ENCODE results near the gene RPTN. TPM values are rescaled to one million over a fixed set of nuclear protein-coding genes. Genes with fewer than 3 reads are reported as not detected.

Gene RPTN, protein sequence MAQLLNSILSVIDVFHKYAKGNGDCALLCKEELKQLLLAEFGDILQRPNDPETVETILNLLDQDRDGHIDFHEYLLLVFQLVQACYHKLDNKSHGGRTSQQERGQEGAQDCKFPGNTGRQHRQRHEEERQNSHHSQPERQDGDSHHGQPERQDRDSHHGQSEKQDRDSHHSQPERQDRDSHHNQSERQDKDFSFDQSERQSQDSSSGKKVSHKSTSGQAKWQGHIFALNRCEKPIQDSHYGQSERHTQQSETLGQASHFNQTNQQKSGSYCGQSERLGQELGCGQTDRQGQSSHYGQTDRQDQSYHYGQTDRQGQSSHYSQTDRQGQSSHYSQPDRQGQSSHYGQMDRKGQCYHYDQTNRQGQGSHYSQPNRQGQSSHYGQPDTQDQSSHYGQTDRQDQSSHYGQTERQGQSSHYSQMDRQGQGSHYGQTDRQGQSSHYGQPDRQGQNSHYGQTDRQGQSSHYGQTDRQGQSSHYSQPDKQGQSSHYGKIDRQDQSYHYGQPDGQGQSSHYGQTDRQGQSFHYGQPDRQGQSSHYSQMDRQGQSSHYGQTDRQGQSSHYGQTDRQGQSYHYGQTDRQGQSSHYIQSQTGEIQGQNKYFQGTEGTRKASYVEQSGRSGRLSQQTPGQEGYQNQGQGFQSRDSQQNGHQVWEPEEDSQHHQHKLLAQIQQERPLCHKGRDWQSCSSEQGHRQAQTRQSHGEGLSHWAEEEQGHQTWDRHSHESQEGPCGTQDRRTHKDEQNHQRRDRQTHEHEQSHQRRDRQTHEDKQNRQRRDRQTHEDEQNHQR
- total RNA-seq (2014; rRNA removed; shearing (Covaris generic)) = not detected in 2 replicates

DNA sequence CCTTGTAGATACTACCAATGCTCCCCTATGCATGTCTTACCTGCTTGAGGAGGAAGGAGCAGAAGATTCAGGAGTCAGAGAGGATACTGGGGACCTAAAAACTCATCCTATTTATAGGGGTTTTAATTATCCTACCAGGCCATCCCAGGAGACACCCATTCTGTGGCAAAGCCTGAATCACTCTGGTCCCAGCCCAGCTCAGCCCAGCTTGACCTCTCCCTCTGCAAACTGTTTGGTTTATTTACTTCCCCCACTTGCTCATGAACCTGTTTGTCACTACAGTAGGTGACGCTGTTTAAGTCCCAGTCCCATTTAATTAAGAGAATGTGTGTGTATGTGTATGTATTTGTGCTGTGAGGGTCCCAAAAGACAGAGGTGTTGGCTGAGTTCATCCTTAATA lies at the start of gene RPTN:
RPTN (minus strand) TSS at position 85 of the 400 bp plus-strand sequence. CDS start 1,339 bp downstream, outside the sequence.
- Histone ChIP-seq H3K9me3 (replicated peaks) (no peaks in the 10 kb centered on the region), H3K27me3 (replicated peaks) (no peaks in the 10 kb centered on the region), H3K27ac (no peak within 1 kb of the TSS), H3K4me1 (replicated peaks) (0 out of 2 replicates have a peak, but pooled peaks cover 4% of the 10 kb centered on the region), H3K36me3 (no peaks in the 10 kb centered on the region), H3K4me3 (no peak within 1 kb of the TSS)
- DNase-seq (ENCODE audit: low read depth in 1 of 2, low spot score in 2 of 2) = no peak

DNA sequence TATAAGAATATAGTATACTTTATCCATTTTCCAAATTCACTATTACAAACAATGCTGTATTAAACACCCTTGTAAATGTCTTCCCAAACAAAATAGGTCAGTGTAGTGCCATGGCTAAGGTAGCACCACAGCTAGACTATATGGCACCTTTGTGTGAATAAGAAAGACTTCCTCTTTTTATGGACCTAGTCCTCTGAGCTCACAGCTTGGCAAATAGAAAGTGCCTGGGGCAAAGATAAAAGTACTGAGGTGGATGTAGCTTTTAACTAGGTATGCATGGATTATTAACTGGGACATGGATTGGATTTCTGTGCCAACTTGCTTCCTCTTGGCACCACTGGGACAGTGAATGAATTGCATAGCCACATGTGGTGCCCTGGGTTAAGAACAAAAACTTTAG lies 40.0 kb upstream of the RPTN start:
- Histone ChIP-seq H3K4me1 (replicated peaks) (no peaks in the 10 kb centered on the region), H3K36me3 (no peaks in the 10 kb centered on the region), H3K4me3 (no peak overlapping the region), H3K27ac (no peak overlapping the region), H3K9me3 (replicated peaks) (no peaks in the 10 kb centered on the region), H3K27me3 (replicated peaks) (no peaks in the 10 kb centered on the region)
- no peak for DNase-seq (ENCODE audit: low read depth in 1 of 2, low spot score in 2 of 2)

DNA sequence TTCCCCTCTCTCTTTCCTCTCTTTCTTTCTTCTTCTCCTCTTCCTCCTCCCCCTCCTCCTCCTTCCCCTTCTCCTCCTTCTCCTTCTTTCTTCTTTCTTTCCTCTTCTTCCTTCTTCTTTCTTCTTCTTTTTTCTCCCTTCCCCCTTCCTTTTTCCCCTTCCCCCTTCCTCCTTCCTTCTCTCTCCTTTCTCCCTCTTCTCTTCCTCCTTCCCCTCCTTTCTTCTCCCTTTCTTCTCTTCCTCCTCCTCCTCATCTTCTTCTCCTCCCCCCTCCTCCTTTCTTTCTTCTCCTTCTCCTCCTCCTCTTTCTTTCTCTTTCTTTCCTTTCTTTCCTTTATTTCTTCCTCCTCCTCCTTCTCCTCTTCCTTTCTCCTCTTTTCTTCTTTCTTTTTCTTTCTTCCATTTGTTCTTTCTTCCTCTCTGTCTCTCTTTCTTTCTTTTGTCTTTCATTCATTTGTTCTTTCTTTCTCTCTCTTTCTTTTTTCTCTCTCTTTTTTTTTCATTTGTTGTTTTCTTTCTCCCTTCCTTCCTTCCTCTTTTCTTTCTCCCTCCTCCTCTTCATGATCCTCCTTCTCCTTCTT lies 38.4 kb upstream of the RPTN start:
- H3K4me1 ChIP-seq (replicated peaks) = no peaks in the 10 kb centered on the region
- no peak overlapping the region for H3K27ac ChIP-seq
- H3K36me3 ChIP-seq = no peaks in the 10 kb centered on the region
- no peaks in the 10 kb centered on the region for H3K9me3 ChIP-seq (replicated peaks)
- no peak for DNase-seq (ENCODE audit: low read depth in 1 of 2, low spot score in 2 of 2)
- H3K4me3 ChIP-seq = no peak overlapping the region
- no peaks in the 10 kb centered on the region for H3K27me3 ChIP-seq (replicated peaks)

DNA sequence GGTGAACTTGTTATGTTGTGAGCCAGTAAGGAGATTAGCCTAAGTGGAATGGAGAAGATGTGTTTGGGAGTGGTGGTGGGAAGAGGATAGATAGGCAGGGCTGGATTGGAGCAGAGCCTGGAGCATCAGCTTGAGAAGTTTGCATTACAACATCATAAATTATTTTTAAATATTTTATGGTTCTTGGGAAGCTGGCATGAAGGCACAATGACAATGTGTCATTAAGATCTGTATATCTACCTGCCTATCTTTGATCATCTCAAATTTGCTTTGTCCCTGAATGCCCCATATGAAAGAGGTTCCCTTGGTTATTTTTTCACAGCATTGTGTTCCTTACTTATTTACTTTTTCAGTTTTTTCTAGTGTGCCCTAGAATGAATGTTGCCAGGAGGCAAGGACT lies 32.7 kb upstream of the RPTN start:
- Histone ChIP-seq H3K4me1 (replicated peaks) (peaks cover 12% of the 10 kb centered on the region), H3K27me3 (replicated peaks) (no peaks in the 10 kb centered on the region), H3K9me3 (replicated peaks) (no peaks in the 10 kb centered on the region), H3K4me3 (no peak overlapping the region), H3K27ac (no peak overlapping the region), H3K36me3 (no peaks in the 10 kb centered on the region)
- DNase-seq (ENCODE audit: low read depth in 1 of 2, low spot score in 2 of 2) = no peak

DNA sequence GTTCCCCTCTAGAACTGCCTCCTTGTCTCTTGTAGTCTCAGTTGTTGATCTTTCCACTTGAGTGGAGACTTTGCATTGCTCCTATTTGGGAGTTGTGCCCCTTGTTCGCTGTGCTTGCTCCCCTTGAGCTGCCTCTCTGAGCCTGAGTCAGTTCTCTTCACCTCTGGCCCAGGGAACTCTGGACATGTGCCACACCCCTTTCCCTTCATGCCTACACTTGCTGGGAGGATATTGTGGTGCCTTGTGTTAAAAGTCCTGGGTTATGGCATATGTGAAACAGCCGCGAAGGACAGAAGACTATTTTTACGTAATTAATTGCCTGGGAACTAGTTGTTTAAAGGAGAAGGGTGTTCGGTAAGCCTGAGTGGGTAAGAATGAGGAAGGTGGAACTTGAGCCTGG lies 32.2 kb upstream of the RPTN start:
- no peaks in the 10 kb centered on the region for H3K9me3 ChIP-seq (replicated peaks)
- no peaks in the 10 kb centered on the region for H3K36me3 ChIP-seq
- H3K4me1 ChIP-seq (replicated peaks) = peaks cover 12% of the 10 kb centered on the region
- no peaks in the 10 kb centered on the region for H3K27me3 ChIP-seq (replicated peaks)
- no peak overlapping the region for H3K27ac ChIP-seq
- no peak for DNase-seq (ENCODE audit: low read depth in 1 of 2, low spot score in 2 of 2)
- H3K4me3 ChIP-seq = no peak overlapping the region

DNA sequence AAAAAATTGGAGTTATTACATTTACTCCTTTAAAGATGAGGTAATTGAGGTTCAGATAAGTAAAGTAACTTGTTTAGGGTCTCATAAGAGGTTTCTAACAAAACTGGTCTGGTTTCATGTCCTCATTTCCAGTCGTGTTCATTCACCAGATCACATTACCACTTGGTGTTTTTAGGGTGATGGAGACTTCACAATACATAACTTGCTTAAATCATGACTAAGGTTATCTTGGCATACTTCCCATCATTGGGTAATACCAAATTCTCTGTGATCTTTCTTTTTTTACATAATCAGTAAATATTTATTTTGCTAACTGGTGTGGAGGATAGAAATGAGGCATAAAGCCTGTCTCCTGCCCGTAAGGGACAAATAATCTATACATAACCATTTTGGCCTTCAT lies 31.6 kb upstream of the RPTN start:
- H3K9me3 ChIP-seq (replicated peaks) = no peaks in the 10 kb centered on the region
- peaks cover 12% of the 10 kb centered on the region for H3K4me1 ChIP-seq (replicated peaks)
- H3K27me3 ChIP-seq (replicated peaks) = no peaks in the 10 kb centered on the region
- no peak for DNase-seq (ENCODE audit: low read depth in 1 of 2, low spot score in 2 of 2)
- no peak overlapping the region for H3K27ac ChIP-seq
- no peak overlapping the region for H3K4me3 ChIP-seq
- H3K36me3 ChIP-seq = no peaks in the 10 kb centered on the region

DNA sequence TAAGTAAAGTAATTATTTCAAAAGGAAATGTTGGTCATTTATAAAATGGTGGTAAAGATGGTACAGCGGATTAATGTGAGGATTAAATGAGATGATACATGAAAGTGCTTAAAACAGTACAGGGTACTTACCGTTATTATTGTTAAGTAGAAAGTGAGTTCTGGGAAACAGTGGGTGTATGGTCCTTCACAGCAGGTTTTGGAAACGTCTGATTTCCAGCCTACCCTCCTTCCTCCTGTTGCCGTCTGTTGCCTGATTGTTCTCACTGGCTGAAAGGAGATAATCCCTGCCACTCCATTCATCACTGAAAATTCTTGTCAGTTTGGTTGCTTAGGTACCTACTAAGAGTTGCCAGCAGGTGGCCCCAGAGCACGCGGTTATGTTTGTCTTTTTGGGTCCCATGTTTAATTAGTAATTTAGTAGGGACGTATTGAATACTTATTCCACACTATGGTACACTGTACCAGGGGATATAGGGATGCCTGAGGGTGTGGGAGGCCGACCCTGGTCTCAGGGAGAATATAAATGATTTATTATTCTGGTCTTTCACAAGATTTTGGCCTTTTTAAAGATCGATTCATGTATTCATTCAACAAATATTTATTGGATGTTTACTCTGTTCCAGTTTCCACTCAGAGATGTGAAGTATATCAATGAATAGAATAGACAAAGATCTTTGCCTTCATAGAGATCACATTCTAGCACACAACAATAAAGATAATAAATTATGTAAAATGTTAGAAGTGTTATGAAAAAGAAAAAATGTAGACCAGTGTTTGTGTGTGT lies 30.8 kb upstream of the RPTN start:
- Histone ChIP-seq H3K4me1 (replicated peaks) (peaks cover 12% of the 10 kb centered on the region), H3K4me3 (peak overlapping the region; percentile 53), H3K36me3 (no peaks in the 10 kb centered on the region), H3K9me3 (replicated peaks) (no peaks in the 10 kb centered on the region), H3K27ac (peak overlapping the region; percentile 46; the same call in 1 of the 2 replicates), H3K27me3 (replicated peaks) (no peaks in the 10 kb centered on the region)
- peak; percentile 61 to 71 for DNase-seq (ENCODE audit: low read depth in 1 of 2, low spot score in 2 of 2)

- H3K4me1 ChIP-seq (replicated peaks) = peaks cover 12% of the 10 kb centered on the region
- H3K9me3 ChIP-seq (replicated peaks) = no peaks in the 10 kb centered on the region
- H3K4me3 ChIP-seq = peak overlapping the region; percentile 53
- H3K27ac ChIP-seq = peak overlapping the region; percentile 46
- H3K36me3 ChIP-seq = no peaks in the 10 kb centered on the region
- peak; percentile 69 to 74 for DNase-seq (ENCODE audit: low read depth in 1 of 2, low spot score in 2 of 2)
- no peaks in the 10 kb centered on the region for H3K27me3 ChIP-seq (replicated peaks)
Measured at GRCh38 chr1:152188673-152189591, 29.9 kb upstream of the RPTN start.

GRCh38 chr1:152186556-152187285 lies 27.7 kb upstream of the RPTN start:
- Histone ChIP-seq H3K27ac (no peak overlapping the region), H3K9me3 (replicated peaks) (no peaks in the 10 kb centered on the region), H3K27me3 (replicated peaks) (no peaks in the 10 kb centered on the region), H3K4me1 (replicated peaks) (peaks cover 20% of the 10 kb centered on the region), H3K4me3 (no peak overlapping the region), H3K36me3 (no peaks in the 10 kb centered on the region)
- no peak for DNase-seq (ENCODE audit: low read depth in 1 of 2, low spot score in 2 of 2)

GRCh38 chr1:152185544-152186391 lies 26.7 kb upstream of the RPTN start:
- H3K4me3 ChIP-seq = no peak overlapping the region
- H3K4me1 ChIP-seq (replicated peaks) = peaks cover 20% of the 10 kb centered on the region
- H3K36me3 ChIP-seq = no peaks in the 10 kb centered on the region
- no peak overlapping the region for H3K27ac ChIP-seq
- no peaks in the 10 kb centered on the region for H3K9me3 ChIP-seq (replicated peaks)
- H3K27me3 ChIP-seq (replicated peaks) = no peaks in the 10 kb centered on the region
- peak; percentile 36 to 50 for DNase-seq (ENCODE audit: low read depth in 1 of 2, low spot score in 2 of 2)

- H3K27me3 ChIP-seq (replicated peaks) = no peaks in the 10 kb centered on the region
- H3K9me3 ChIP-seq (replicated peaks) = no peaks in the 10 kb centered on the region
- H3K4me3 ChIP-seq = no peak overlapping the region
- peaks cover 8% of the 10 kb centered on the region for H3K4me1 ChIP-seq (replicated peaks)
- peak in 1 of 2 experiments; percentile 47 for DNase-seq (ENCODE audit: low read depth in 1 of 2, low spot score in 2 of 2)
- no peaks in the 10 kb centered on the region for H3K36me3 ChIP-seq
- no peak overlapping the region for H3K27ac ChIP-seq
Measured at GRCh38 chr1:152182944-152183361, 23.9 kb upstream of the RPTN start.

Measured in SJSA1 (cell line).